ENCODE data around the gene CDC34. TPM values are rescaled to one million over a fixed set of nuclear protein-coding genes. Genes with fewer than 3 reads are reported as not detected.

CDC34 gene
- total RNA-seq, 2 experiments from 2014 or later = 38.5 to 43.4 TPM

- H3K27ac ChIP-seq (ENCODE audit: low read depth in 1 of 2, low read length in 2 of 2) = no peak overlapping the region
- Mint-ChIP-seq H3K36me3 (ENCODE audit: low read depth) (no peaks in the 10 kb centered on the region), H3K9me3 (no peaks in the 10 kb centered on the region), H3K4me1 (ENCODE audit: low read depth) (no peaks in the 10 kb centered on the region), H3K27ac (no peak overlapping the region), H3K4me3 (no peak overlapping the region), H3K27me3 (peaks cover 10% of the 10 kb centered on the region)
- no peaks in the 10 kb centered on the region for H3K36me3 ChIP-seq (ENCODE audit: insufficient read depth, low read length)
- H3K27me3 ChIP-seq (ENCODE audit: control insufficient read depth in 1 of 2, insufficient read depth in 2 of 2, low read length in 2 of 2) = peaks cover 13 to 21% of the 10 kb centered on the region in 2 experiments
- ChIA-PET CTCF (interaction anchor here (1.3 to 3.7 kb wide), 2 partner anchors 13 to 17 kb away, joined by 4 to 18 read pairs; no protein-coding TSS in a partner anchor), POLR2A (interaction anchor here (1.0 kb wide), 1 partner anchor 13 kb away, joined by 3 read pairs; no protein-coding TSS in a partner anchor)
- DNase-seq (no peak), ATAC-seq (ENCODE audit: poor library complexity) (no peak)
- H3K4me1 ChIP-seq (ENCODE audit: insufficient read depth, low read length) = peaks cover 31% of the 10 kb centered on the region
- TF ChIP-seq CTCF (IDR thresholded peaks at IDR 0.05) = no peak
- intact Hi-C loops (cut with DNase I, micrococcal nuclease) = no loop called here
- no peak overlapping the region for H3K4me3 ChIP-seq (ENCODE audit: low read length)
- H3K9me3 ChIP-seq (ENCODE audit: control insufficient read depth in 1 of 2, insufficient read depth in 1 of 2, low read length in 2 of 2) = peaks cover 0 to 20% of the 10 kb centered on the region in 2 experiments
These were observed 38.0 kb upstream of the CDC34 start for GRCh38 chr19:493391-494170.

- ATAC-seq (ENCODE audit: poor library complexity) (no peak), DNase-seq (no peak)
- intact Hi-C loops (cut with DNase I, micrococcal nuclease) = no loop called here
- H3K27me3 Mint-ChIP-seq = peaks cover 15% of the 10 kb centered on the region
- Histone ChIP-seq H3K27ac (ENCODE audit: low read depth in 1 of 2, low read length in 2 of 2) (no peak overlapping the region), H3K27me3 (ENCODE audit: control insufficient read depth in 1 of 2, insufficient read depth in 2 of 2, low read length in 2 of 2) (peaks cover 19 to 26% of the 10 kb centered on the region in 2 experiments), H3K9me3 (ENCODE audit: control insufficient read depth in 1 of 2, insufficient read depth in 1 of 2, low read length in 2 of 2) (peaks cover 0 to 20% of the 10 kb centered on the region in 2 experiments), H3K4me3 (ENCODE audit: low read length) (no peak overlapping the region), H3K36me3 (ENCODE audit: insufficient read depth, low read length) (no peaks in the 10 kb centered on the region), H3K4me1 (ENCODE audit: insufficient read depth, low read length) (peaks cover 27% of the 10 kb centered on the region)
- CTCF ChIA-PET = interaction anchor here (1.3 kb wide), 1 partner anchor 12 kb away, joined by 4 read pairs; no protein-coding TSS in a partner anchor
- TF ChIP-seq CTCF (IDR thresholded peaks at IDR 0.05) = no peak
- no peak overlapping the region for H3K4me3 Mint-ChIP-seq
- H3K4me1 Mint-ChIP-seq (ENCODE audit: low read depth) = no peaks in the 10 kb centered on the region
- H3K27ac Mint-ChIP-seq = no peak overlapping the region
- POLR2A ChIA-PET = interaction anchor here (1.0 to 1.3 kb wide), 2 partner anchors 12 kb away, joined by 3 to 4 read pairs; no protein-coding TSS in a partner anchor
- no peaks in the 10 kb centered on the region for H3K36me3 Mint-ChIP-seq (ENCODE audit: low read depth)
- no peaks in the 10 kb centered on the region for H3K9me3 Mint-ChIP-seq
These were observed 37.1 kb upstream of the CDC34 start for GRCh38 chr19:494171-495080.

- ATAC-seq (ENCODE audit: poor library complexity) = no peak
These were observed 36.5 kb upstream of the CDC34 start for GRCh38 chr19:495081-495401.

More at GRCh38 chr19:495081-495401, 36.5 kb upstream of the CDC34 start:
- Mint-ChIP-seq H3K36me3 (ENCODE audit: low read depth) (no peaks in the 10 kb centered on the region), H3K4me1 (ENCODE audit: low read depth) (no peaks in the 10 kb centered on the region), H3K9me3 (no peaks in the 10 kb centered on the region), H3K27ac (no peak overlapping the region), H3K4me3 (no peak overlapping the region), H3K27me3 (peaks cover 18% of the 10 kb centered on the region)
- intact Hi-C loops (cut with DNase I, micrococcal nuclease) = no loop called here
- no peak for TF ChIP-seq CTCF (IDR thresholded peaks at IDR 0.05)
- no peaks in the 10 kb centered on the region for H3K36me3 ChIP-seq (ENCODE audit: insufficient read depth, low read length)
- CTCF ChIA-PET = interaction anchor here (1.2 to 1.7 kb wide), 3 partner anchors 9 to 16 kb away, joined by 7 to 15 read pairs (median 14); partner anchors contain the start of gene TPGS1
- peaks cover 23% of the 10 kb centered on the region for H3K4me1 ChIP-seq (ENCODE audit: insufficient read depth, low read length)
- no peak overlapping the region for H3K4me3 ChIP-seq (ENCODE audit: low read length)
- no peak overlapping the region for H3K27ac ChIP-seq (ENCODE audit: low read depth in 1 of 2, low read length in 2 of 2)
- H3K27me3 ChIP-seq (ENCODE audit: control insufficient read depth in 1 of 2, insufficient read depth in 2 of 2, low read length in 2 of 2) = peaks cover 19 to 27% of the 10 kb centered on the region in 2 experiments
- no peak for DNase-seq
- POLR2A ChIA-PET = interaction anchor here (0.8 to 1.3 kb wide), 2 partner anchors 12 to 16 kb away, joined by 3 to 4 read pairs; no protein-coding TSS in a partner anchor
- H3K9me3 ChIP-seq (ENCODE audit: control insufficient read depth in 1 of 2, insufficient read depth in 1 of 2, low read length in 2 of 2) = peaks cover 0 to 20% of the 10 kb centered on the region in 2 experiments
